Measurements from ENCODE around the gene U2AF1L4.
"Not testable (repeated sequence)": the region's sequence is repeated elsewhere in the genome, so short reads cannot be mapped to it uniquely, and the experiment has no call there.

U2AF1L4 gene

DNA sequence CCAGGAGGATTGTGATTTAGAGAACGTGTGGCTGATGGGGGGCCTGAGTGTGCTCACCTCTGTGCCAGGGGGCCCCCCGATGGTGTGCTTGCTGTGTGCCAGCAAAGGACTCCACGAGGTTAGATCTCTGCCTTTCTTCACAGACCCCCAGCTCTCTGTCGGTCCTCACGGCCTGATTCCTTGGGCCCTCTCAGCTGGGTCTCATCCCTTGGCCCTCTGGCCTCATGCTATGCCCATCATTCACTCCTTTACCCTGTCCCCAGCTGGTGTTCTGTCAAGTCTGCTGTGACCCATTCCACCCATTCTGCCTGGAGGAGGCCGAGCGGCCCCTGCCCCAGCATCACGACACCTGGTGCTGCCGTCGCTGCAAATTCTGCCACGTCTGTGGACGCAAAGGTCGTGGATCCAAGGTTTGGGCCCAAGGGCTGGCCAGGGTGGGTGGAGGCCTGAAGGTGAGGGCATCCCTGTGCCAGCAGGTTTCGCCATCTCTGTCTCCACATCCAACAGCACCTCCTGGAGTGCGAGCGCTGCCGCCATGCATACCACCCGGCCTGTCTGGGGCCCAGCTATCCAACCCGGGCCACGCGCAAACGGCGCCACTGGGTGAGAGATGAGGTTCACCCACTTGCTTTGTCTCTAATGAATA is 19.9 kb downstream of the U2AF1L4 start:
- no peak for DNase-seq (ENCODE audit: low read depth in 2 of 2)

GRCh38 chr19:35724560-35724959 is 20.7 kb downstream of the U2AF1L4 start:
- no peak for DNase-seq (ENCODE audit: low read depth in 2 of 2)

GRCh38 chr19:35724132-35724531 is 21.1 kb downstream of the U2AF1L4 start:
- DNase-seq (ENCODE audit: low read depth in 2 of 2) = not testable (repeated sequence)

- DNase-seq (ENCODE audit: low read depth in 2 of 2) = no peak
These were observed 21.5 kb downstream of the U2AF1L4 start for GRCh38 chr19:35723671-35724070.

DNA sequence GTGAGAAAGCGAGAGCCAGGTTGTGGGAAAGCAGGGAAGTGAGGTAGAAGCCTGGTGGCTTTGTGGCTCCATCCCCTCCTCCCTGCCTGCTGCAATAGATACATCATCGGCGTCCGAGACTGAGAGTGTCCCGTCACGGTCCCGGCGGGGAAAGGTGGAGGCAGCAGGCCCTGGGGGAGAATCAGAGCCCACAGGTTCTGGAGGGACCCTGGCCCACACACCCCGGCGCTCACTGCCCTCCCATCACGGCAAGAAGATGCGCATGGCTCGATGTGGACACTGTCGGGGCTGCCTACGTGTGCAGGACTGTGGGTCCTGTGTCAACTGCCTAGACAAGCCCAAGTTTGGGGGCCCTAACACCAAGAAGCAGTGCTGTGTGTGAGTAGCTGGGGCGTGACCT is 22.3 kb downstream of the U2AF1L4 start:
- DNase-seq (ENCODE audit: low read depth in 2 of 2) = no peak

- DNase-seq (ENCODE audit: low read depth in 2 of 2) = no peak
These were observed 22.8 kb downstream of the U2AF1L4 start for GRCh38 chr19:35722461-35722860.

DNA sequence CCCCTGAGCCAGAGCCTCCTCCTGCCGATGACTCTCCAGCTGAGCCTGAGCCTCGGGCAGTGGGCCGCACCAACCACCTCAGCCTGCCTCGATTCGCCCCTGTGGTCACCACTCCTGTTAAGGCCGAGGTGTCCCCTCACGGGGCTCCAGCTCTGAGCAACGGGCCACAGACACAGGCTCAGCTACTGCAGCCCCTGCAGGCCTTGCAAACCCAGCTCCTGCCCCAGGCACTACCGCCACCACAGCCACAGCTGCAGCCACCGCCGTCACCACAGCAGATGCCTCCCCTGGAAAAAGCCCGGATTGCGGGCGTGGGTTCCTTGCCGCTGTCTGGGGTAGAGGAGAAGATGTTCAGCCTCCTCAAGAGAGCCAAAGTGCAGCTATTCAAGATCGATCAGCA is 23.8 kb downstream of the U2AF1L4 start:
- no peak for DNase-seq (ENCODE audit: low read depth in 2 of 2)

- no peak for DNase-seq (ENCODE audit: low read depth in 2 of 2)
These were observed 24.6 kb downstream of the U2AF1L4 start for GRCh38 chr19:35720648-35721047.

- no peak for DNase-seq (ENCODE audit: low read depth in 2 of 2)
These were observed 25.1 kb downstream of the U2AF1L4 start for GRCh38 chr19:35720163-35720524.

DNA sequence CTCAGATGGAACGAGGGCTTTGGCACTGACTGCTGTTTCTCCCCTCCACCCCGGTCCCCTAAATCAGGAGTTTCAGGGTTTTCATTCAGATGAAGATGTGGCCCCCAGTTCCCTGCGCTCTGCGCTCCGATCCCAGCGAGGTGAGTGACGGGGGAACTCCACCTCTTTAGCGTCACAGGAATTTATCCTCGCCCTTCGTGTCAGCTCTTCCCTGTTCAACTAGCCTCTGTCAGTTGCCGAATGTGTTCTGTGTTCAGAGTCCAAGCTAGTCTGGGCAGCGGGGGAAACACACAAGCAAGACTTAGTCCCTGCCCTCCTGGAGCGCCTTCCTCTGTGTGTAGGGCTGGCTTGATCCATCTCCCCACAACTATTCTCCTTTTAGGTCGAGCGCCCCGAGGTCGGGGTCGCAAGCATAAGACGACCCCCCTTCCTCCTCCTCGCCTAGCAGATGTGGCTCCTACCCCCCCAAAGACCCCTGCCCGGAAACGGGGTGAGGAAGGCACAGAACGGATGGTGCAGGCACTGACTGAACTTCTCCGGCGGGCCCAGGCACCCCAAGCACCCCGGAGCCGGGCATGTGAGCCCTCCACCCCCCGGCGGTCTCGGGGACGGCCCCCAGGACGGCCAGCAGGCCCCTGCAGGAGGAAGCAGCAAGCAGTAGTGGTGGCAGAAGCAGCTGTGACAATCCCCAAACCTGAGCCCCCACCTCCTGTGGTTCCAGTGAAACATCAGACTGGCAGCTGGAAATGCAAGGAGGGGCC is 25.6 kb downstream of the U2AF1L4 start:
- DNase-seq (ENCODE audit: low read depth in 2 of 2) = no peak

DNA sequence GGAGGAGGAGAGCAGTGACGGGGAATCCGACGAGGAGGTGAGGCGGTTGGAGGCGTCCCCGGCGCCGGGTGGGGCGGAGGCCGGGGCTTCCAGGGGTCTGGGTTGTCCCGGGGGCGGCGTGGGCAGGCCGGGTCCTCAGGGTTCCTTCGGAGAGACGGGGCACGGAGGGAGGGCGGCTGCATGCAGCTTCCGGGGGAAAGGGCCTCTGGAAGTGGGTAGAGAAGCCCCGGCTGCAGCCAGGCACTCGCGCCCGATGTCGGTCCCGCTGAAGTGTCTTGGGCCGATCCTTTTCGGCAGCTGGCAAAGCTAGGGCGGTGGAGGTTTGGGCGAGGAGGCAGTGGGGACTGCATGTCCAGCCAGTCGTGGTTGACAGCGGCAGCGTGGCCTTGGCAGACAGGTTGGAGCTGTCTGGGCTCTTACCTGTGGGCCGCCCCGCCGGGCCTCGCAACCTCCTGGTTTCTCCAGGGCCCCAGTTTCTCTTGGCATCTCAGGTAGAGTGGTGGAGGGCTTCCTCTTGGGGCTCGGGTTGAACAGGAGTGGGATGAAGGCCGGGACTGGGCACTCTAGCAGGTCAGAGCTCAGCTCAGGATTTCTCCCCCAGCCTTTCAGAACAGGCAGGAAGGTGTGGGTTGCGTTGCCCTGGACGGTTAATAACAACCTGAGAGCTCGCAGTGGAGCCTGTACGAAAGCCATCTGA is 26.7 kb downstream of the U2AF1L4 start:
- no peak for DNase-seq (ENCODE audit: low read depth in 2 of 2)

GRCh38 chr19:35717665-35718344 is 27.4 kb downstream of the U2AF1L4 start, which contains the start of gene KMT2B:
Gene KMT2B (plus strand): TSS chr19:35718003. CDS start chr19:35718019, 16 bp downstream.
- no peak for DNase-seq (ENCODE audit: low read depth in 2 of 2)

- DNase-seq (ENCODE audit: low read depth in 2 of 2) = peak; percentile 86 to 91
These were observed 28.2 kb downstream of the U2AF1L4 start for GRCh38 chr19:35716801-35717664.

GRCh38 chr19:35715981-35716800 is 29.0 kb downstream of the U2AF1L4 start:
- DNase-seq (ENCODE audit: low read depth in 2 of 2) = no peak

DNA sequence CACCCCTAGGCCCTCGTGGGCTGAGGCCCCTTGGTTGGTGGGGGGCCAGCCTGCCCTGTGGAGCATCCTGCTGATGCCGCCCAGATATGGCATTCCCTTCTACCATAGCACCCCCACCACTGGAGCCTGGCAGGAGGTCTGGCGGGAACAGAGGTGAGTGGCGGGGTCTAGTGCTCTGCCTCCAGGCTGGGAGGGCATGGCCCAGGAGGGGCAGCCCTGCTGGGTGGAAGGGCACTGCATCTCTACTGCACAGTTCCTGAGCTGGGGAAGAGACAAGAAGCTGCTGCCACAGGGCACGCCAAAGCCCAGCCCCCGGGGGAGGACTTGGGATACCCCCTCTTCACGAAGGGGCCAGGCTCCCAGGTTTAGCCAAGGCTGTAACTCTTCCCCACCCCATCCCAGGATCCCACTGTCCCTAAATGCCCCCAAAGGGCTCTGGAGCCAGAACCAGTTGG is 29.8 kb downstream of the U2AF1L4 start:
- no peak for DNase-seq (ENCODE audit: low read depth in 2 of 2)

- DNase-seq (ENCODE audit: low read depth in 2 of 2) = no peak
These were observed 30.4 kb downstream of the U2AF1L4 start for GRCh38 chr19:35714601-35715354.

DNA sequence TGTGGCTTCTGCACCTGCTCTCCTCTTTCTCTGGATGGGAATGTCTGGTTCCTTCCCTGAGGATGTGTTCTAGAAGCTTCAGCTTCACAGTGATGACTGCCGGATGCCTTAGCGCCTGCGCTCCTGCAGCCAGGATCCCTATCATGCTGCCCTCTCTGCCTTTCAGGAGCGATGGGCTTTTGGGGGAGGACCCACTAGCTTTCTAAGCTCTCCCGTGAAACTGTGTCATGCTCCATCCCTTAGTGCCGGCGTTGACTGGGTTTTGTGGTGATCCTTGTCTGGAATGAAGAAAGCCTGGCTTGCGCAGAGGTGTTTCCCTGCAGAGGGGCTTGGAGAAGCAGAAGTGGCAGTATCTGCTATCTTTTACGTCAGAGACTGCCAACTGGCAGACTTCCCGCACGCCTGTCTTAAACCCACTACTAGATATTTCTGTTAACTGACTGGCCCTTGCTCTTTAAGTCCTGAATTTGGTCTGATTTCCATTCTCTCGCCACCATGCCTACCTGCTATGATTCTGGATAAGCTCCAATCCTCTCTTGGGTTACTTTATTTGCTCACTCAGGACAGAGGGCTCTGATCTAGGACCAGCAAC is 31.2 kb downstream of the U2AF1L4 start:
- no peak for DNase-seq (ENCODE audit: low read depth in 2 of 2)

- DNase-seq (ENCODE audit: low read depth in 2 of 2) = no peak
These were observed 31.7 kb downstream of the U2AF1L4 start for GRCh38 chr19:35713506-35713850.

All from stimulated activated CD8-positive, alpha-beta memory T cell treated with anti-CD3 and anti-CD28 coated beads, Interleukin-7, amount 100 ng/mL, for 1 hour (primary cell).